A549 (cell line): Measurements from ENCODE around the gene BCL2. TPM values are rescaled to one million over a fixed set of nuclear protein-coding genes. Genes with fewer than 3 reads are reported as not detected.

Experiments
- ATAC-seq, 2 experiments: fragments of 200-7000 bp in 1 of 2; fragments of >200 bp in 1 of 2; cut with Nextera tagmentation in 1 of 2; cut with Tn5 transposase in 1 of 2; 3 replicates each; pipeline versions ENCODE4 v1.8.0 to v1.9.1; 2018 to 2020; ENCODE audit warnings: mild to moderate bottlenecking in 1 of 2, moderate library complexity in 1 of 2
- CTCF ChIA-PET: fragments of 300-600 bp; sonication (Branson Sonifier 250); formaldehyde crosslinking; extraction: SDS; loops from one replicate; lab custom pipeline; 2021; ENCODE audit warnings: antibody characterized with exemption, inconsistent platforms; lab: Yijun Ruan, JAX
- POLR2A ChIA-PET: fragments of 350-600 bp; formaldehyde crosslinking; extraction: SDS; loops from one replicate; lab custom pipeline; 2021; ENCODE audit warnings: antibody characterized with exemption, inconsistent platforms; lab: Yijun Ruan, JAX
- DNase-seq, 2 experiments: peaks; one replicate each; pipeline versions ENCODE4 v3.0.0 to v3.0.0-alpha.2; 2011 to 2016; ENCODE audit warnings: low read depth in 1 of 2, low spot score in 1 of 2
- FAIRE-seq: peaks from 2 replicates; lab custom pipeline; 2011; peaks lifted over from hg19 to GRCh38; lab: Jason Lieb, UNC
- H3K27ac ChIP-seq, 2 experiments: fragments of >200 bp; sonication (Bioruptor Twin); formaldehyde crosslinking; 3 replicates each; pipeline ENCODE4 v1.5.1; 2016 to 2017
- H3K4me1 ChIP-seq: fragments of >200 bp; sonication (Bioruptor Twin); formaldehyde crosslinking; 3 replicates; pipeline ENCODE4 v1.6.1; 2016
- H3K4me2 ChIP-seq: fragments of >200 bp; sonication (Bioruptor Twin); formaldehyde crosslinking; 3 replicates; pipeline ENCODE4 v1.6.1; 2016
- H3K4me3 ChIP-seq: fragments of >200 bp; sonication (Bioruptor Twin); formaldehyde crosslinking; 3 replicates; pipeline ENCODE4 v1.5.1; 2016
- H3K9me3 ChIP-seq: fragments of >200 bp; sonication (Bioruptor Twin); formaldehyde crosslinking; 3 replicates; pipeline ENCODE4 v1.6.1; 2016
- ATOH8 ChIP-seq: fragments of 250-450 bp; sonication (Bioruptor Pico); IDR thresholded peaks from 2 replicates; pipeline ENCODE4 v1.5.0; 2020; ENCODE audit warnings: low read depth, mild to moderate bottlenecking, moderate library complexity
- CBX2 ChIP-seq: fragments of 200-600 bp; sonication (generic); IDR thresholded peaks from 2 replicates; pipeline ENCODE4 v1.6.1; 2016; ENCODE audit warnings: low read depth, mild to moderate bottlenecking, borderline replicate concordance
- CHD2 ChIP-seq: fragments of 150-350 bp; IDR thresholded peaks from 2 replicates; pipeline ENCODE4 v1.6.1; 2014; ENCODE audit warnings: low read length; ENCODE audit not compliant: partially characterized antibody
- CHD4 ChIP-seq: fragments of 200-600 bp; sonication (generic); IDR thresholded peaks from 2 replicates; pipeline ENCODE4 v1.6.1; 2016; ENCODE audit warnings: antibody characterized with exemption, mild to moderate bottlenecking, borderline replicate concordance
- EHF ChIP-seq: fragments of 250-450 bp; sonication (Bioruptor Pico); IDR thresholded peaks from 2 replicates; pipeline ENCODE4 v1.5.0; 2020; ENCODE audit warnings: mild to moderate bottlenecking
- EHMT2 ChIP-seq: fragments of 200-600 bp; sonication (generic); IDR thresholded peaks from 2 replicates; pipeline ENCODE4 v1.6.1; 2016; ENCODE audit warnings: antibody characterized with exemption, low read depth, mild to moderate bottlenecking, moderate library complexity
- ESRRA ChIP-seq: fragments of 150-350 bp; IDR thresholded peaks from 2 replicates; pipeline ENCODE4 v1.6.1; 2014; ENCODE audit warnings: mild to moderate bottlenecking, low read length, borderline replicate concordance
- FOSB ChIP-seq: fragments of 250-450 bp; sonication (Bioruptor Pico); IDR thresholded peaks from 2 replicates; pipeline ENCODE4 v1.5.0; 2020; ENCODE audit warnings: mild to moderate bottlenecking, moderate library complexity
- FOSL2 ChIP-seq, 2 experiments: fragments of 450-650 bp in 1 of 2; fragments of >200 bp in 1 of 2; sonication (Bioruptor Twin) in 1 of 2; formaldehyde crosslinking; IDR thresholded peaks; 2 replicates each; pipeline versions ENCODE4 v1.5.0 to v1.6.1; 2016 to 2020; ENCODE audit warnings: mild to moderate bottlenecking in 1 of 2, moderate library complexity in 1 of 2
- FOXS1 ChIP-seq: fragments of 250-450 bp; sonication (Bioruptor Pico); IDR thresholded peaks from 2 replicates; pipeline ENCODE4 v1.5.0; 2020; ENCODE audit warnings: mild to moderate bottlenecking, moderate library complexity
- GATA3 ChIP-seq: IDR thresholded peaks from 2 replicates; pipeline ENCODE4 v1.6.1; 2012; ENCODE audit warnings: borderline replicate concordance
- HDAC2 ChIP-seq: fragments of 200-600 bp; sonication (generic); IDR thresholded peaks from 2 replicates; pipeline ENCODE4 v1.6.1; 2016
- HES2 ChIP-seq: fragments of >200 bp; sonication (Bioruptor Twin); formaldehyde crosslinking; IDR thresholded peaks from 2 replicates; pipeline ENCODE4 v1.6.1; 2016
- HMGXB4 ChIP-seq: fragments of 250-450 bp; sonication (Bioruptor Pico); IDR thresholded peaks from 2 replicates; pipeline ENCODE4 v1.5.0; 2021; ENCODE audit warnings: mild to moderate bottlenecking, moderate library complexity, borderline replicate concordance
- HOXB13 ChIP-seq: fragments of 250-450 bp; sonication (Bioruptor Pico); IDR thresholded peaks from 2 replicates; pipeline ENCODE4 v1.5.0; 2020; ENCODE audit warnings: low read depth, mild to moderate bottlenecking, moderate library complexity
- JUNB ChIP-seq: fragments of >200 bp; sonication (Bioruptor Twin); formaldehyde crosslinking; IDR thresholded peaks from 2 replicates; pipeline ENCODE4 v1.6.1; 2016
- KDM1A ChIP-seq: fragments of 200-600 bp; sonication (generic); IDR thresholded peaks from 2 replicates; pipeline ENCODE4 v1.6.1; 2016; ENCODE audit warnings: low read depth, mild to moderate bottlenecking
- MAFK ChIP-seq: fragments of 450-650 bp; IDR thresholded peaks from 2 replicates; pipeline ENCODE4 v1.6.1; 2014; ENCODE audit not compliant: partially characterized antibody
- MAZ ChIP-seq: fragments of 150-350 bp; IDR thresholded peaks from 2 replicates; pipeline ENCODE4 v1.6.1; 2014; ENCODE audit warnings: antibody characterized with exemption, low read depth, low read length, borderline replicate concordance
- NR3C1 ChIP-seq: fragments of >200 bp; sonication (Bioruptor Twin); formaldehyde crosslinking; IDR thresholded peaks from 3 replicates; pipeline ENCODE4 v1.6.1; 2017
- PBX3 ChIP-seq: IDR thresholded peaks from 2 replicates; pipeline ENCODE4 v1.6.1; 2012
- POLR2A ChIP-seq: IDR thresholded peaks from 2 replicates; pipeline ENCODE4 v1.6.1; 2012; ENCODE audit warnings: mild to moderate bottlenecking, low read length
- POLR2AphosphoS2 ChIP-seq: conservative IDR thresholded peaks from 2 replicates; pipeline ENCODE4 v1.6.1; 2012; ENCODE audit warnings: low read length, improper control_type of control experiment, inconsistent platforms
- RNF2 ChIP-seq: fragments of 200-600 bp; sonication (generic); IDR thresholded peaks from 2 replicates; pipeline ENCODE4 v1.6.1; 2016; ENCODE audit warnings: low read depth, mild to moderate bottlenecking, antibody characterized with exemption, moderate library complexity, borderline replicate concordance
- SMC3 ChIP-seq: fragments of >200 bp; sonication (Bioruptor Twin); formaldehyde crosslinking; IDR thresholded peaks from 3 replicates; pipeline ENCODE4 v1.6.1; 2018; ENCODE audit warnings: inconsistent platforms
- TFCP2L1 ChIP-seq: fragments of 250-450 bp; sonication (Bioruptor Pico); IDR thresholded peaks from 2 replicates; pipeline ENCODE4 v1.5.0; 2021; ENCODE audit warnings: mild to moderate bottlenecking
- TP53 ChIP-seq: fragments of 250-450 bp; sonication (Bioruptor Pico); IDR thresholded peaks from 2 replicates; pipeline ENCODE4 v1.5.0; 2021; ENCODE audit warnings: mild to moderate bottlenecking, moderate library complexity
- ZC3H11A ChIP-seq: fragments of 450-650 bp; IDR thresholded peaks from 2 replicates; pipeline ENCODE4 v1.6.1; 2014; ENCODE audit warnings: antibody characterized with exemption, mild to moderate bottlenecking
- ZNF302 ChIP-seq: fragments of 250-450 bp; sonication (Bioruptor Pico); IDR thresholded peaks from 2 replicates; pipeline ENCODE4 v1.9.0; 2021; ENCODE audit warnings: inconsistent platforms, mild to moderate bottlenecking, moderate library complexity
- WGBS: methylation state at CpG from one replicate; pipeline ENCODE4 v1.1.6; 2017; ENCODE audit errors: missing lambda C conversion rate; 5-methylcytosine and 5-hydroxymethylcytosine counted together
- polyA plus RNA-seq, 4 experiments: library from polyadenylated mRNA; depleted of rRNA in 3 of 4; stranded (reverse); fragments of >200 nt; fragmentation: RNase III in 1 of 4; extraction: RNeasy Plus Mini Kit Qiagen cat#74134 plus additional on column Dnase treatment in 1 of 4; gene quantifications; 2 replicates in 3 of 4; 3 replicates in 1 of 4; pipeline ENCODE4 v1.2.3, GENCODE V29; 2011 to 2017
- TF ChIP-seq, protein P1 (sequence below): fragments of >200 bp; sonication (Bioruptor Twin); formaldehyde crosslinking; IDR thresholded peaks from 3 replicates; pipeline ENCODE4 v1.5.1; 2016
- TF ChIP-seq, protein P2 (sequence below): IDR thresholded peaks from 2 replicates; pipeline ENCODE4 v1.6.1; 2012

The BCL2 gene
- polyA plus RNA-seq, 2 of the 4 experiments (the other 2 are of a cell fraction) = 0.50 to 0.61 TPM

GRCh38 chr18:63288311-63288710, 31.3 kb downstream of the BCL2 start:
- POLR2A ChIA-PET = no interaction called here
- H3K4me3 ChIP-seq = no peak overlapping the region
- TF ChIP-seq CHD4 = no peak
- no peak for TF ChIP-seq HDAC2
- TF ChIP-seq MAZ = no peak
- no peak for TF ChIP-seq EHF
- TF ChIP-seq TP53 (CRISPR knock-in tag) = no peak
- no peak for TF ChIP-seq NR3C1
- TF ChIP-seq, protein P1, sequence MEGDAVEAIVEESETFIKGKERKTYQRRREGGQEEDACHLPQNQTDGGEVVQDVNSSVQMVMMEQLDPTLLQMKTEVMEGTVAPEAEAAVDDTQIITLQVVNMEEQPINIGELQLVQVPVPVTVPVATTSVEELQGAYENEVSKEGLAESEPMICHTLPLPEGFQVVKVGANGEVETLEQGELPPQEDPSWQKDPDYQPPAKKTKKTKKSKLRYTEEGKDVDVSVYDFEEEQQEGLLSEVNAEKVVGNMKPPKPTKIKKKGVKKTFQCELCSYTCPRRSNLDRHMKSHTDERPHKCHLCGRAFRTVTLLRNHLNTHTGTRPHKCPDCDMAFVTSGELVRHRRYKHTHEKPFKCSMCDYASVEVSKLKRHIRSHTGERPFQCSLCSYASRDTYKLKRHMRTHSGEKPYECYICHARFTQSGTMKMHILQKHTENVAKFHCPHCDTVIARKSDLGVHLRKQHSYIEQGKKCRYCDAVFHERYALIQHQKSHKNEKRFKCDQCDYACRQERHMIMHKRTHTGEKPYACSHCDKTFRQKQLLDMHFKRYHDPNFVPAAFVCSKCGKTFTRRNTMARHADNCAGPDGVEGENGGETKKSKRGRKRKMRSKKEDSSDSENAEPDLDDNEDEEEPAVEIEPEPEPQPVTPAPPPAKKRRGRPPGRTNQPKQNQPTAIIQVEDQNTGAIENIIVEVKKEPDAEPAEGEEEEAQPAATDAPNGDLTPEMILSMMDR = no peak
- no peak for TF ChIP-seq HOXB13 (CRISPR knock-in tag)
- TF ChIP-seq JUNB = no peak
- no peak for TF ChIP-seq RNF2
- TF ChIP-seq TFCP2L1 (CRISPR knock-in tag) = no peak
- no peak for TF ChIP-seq HMGXB4 (CRISPR knock-in tag)
- TF ChIP-seq FOSB (CRISPR knock-in tag) = no peak
- TF ChIP-seq POLR2A = no peak
- TF ChIP-seq KDM1A = no peak
- TF ChIP-seq SMC3 = no peak
- TF ChIP-seq PBX3 = no peak
- TF ChIP-seq ZNF302 (CRISPR knock-in tag) = no peak
- no peak for TF ChIP-seq ESRRA
- TF ChIP-seq CBX2 = no peak
- CTCF ChIA-PET = no interaction called here
- WGBS = 6% methylated on average over 2 of the region's 2 CpGs
- DNase-seq (no peak), FAIRE-seq (no peak), ATAC-seq (no peak)
- no peaks in the 10 kb centered on the region for H3K4me1 ChIP-seq
- H3K4me2 ChIP-seq = no peak overlapping the region
- no peaks in the 10 kb centered on the region for H3K9me3 ChIP-seq
- no peak overlapping the region for H3K27ac ChIP-seq

GRCh38 chr18:63287691-63288220, 31.8 kb downstream of the BCL2 start:
- TF ChIP-seq POLR2AphosphoS2 = no peak
- no peak for TF ChIP-seq KDM1A
- no peak for TF ChIP-seq ATOH8 (CRISPR knock-in tag)
- TF ChIP-seq, protein P2, sequence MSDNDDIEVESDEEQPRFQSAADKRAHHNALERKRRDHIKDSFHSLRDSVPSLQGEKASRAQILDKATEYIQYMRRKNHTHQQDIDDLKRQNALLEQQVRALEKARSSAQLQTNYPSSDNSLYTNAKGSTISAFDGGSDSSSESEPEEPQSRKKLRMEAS = no peak
- no peak for TF ChIP-seq HES2
- TF ChIP-seq FOSL2 (IDR thresholded peaks at IDR 0.05) = no peak
- TF ChIP-seq FOSL2 (CRISPR knock-in tag; IDR thresholded peaks at IDR 0.05) = no peak
- TF ChIP-seq FOXS1 (CRISPR knock-in tag) = no peak
- no peak for TF ChIP-seq GATA3
- TF ChIP-seq CHD2 = no peak
- TF ChIP-seq ZC3H11A = no peak
- TF ChIP-seq TP53 (CRISPR knock-in tag) = no peak
- TF ChIP-seq, protein P1 = no peak
- no peak for TF ChIP-seq MAFK
- TF ChIP-seq EHMT2 = no peak
- no peak for FAIRE-seq

More at GRCh38 chr18:63287691-63288220, 31.8 kb downstream of the BCL2 start:
- ChIA-PET POLR2A (no interaction called here), CTCF (no interaction called here)
- Histone ChIP-seq H3K4me2 (no peak overlapping the region), H3K9me3 (no peaks in the 10 kb centered on the region), H3K4me1 (no peaks in the 10 kb centered on the region), H3K4me3 (no peak overlapping the region), H3K27ac (no peak overlapping the region)
- ATAC-seq = no peak
- 16% methylated on average over 1 of the region's 1 CpG for WGBS
- no peak for DNase-seq
